HG02973 (cell line): ENCODE data around the gene CDK11B.
"Not testable (repeated sequence)": the region's sequence is repeated elsewhere in the genome, so short reads cannot be mapped to it uniquely, and the experiment has no call there.

Experiments used
- ATAC-seq: cut with Tn5 transposase; IDR thresholded peaks from one replicate; pipeline ENCODE4 v1.9.1; 2021; ENCODE audit warnings: moderate library complexity; ENCODE audit not compliant: unreplicated experiment

The CDK11B gene

GRCh38 chr1:1683104-1683905 is 24.5 kb upstream of the CDK11B start:
- no peak for ATAC-seq

DNA sequence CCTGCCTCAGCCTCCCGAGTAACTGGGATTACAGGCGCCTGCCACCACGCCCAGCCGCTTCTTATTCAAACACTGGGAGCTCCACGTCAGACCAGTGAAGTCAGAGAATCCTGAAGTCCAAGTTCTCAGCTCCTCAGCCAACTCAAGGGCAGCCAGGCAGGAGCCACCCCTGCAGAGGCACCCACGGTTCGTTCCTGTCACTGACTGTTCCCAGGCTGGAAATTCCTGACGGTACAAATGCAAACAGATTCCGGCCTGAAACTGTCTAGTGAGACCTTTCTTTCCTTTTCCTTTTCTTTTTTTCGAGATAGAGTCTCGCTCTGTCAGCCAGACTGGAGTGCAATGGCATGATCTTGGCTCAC is 22.1 kb upstream of the CDK11B start:
- ATAC-seq, result no peak

DNA sequence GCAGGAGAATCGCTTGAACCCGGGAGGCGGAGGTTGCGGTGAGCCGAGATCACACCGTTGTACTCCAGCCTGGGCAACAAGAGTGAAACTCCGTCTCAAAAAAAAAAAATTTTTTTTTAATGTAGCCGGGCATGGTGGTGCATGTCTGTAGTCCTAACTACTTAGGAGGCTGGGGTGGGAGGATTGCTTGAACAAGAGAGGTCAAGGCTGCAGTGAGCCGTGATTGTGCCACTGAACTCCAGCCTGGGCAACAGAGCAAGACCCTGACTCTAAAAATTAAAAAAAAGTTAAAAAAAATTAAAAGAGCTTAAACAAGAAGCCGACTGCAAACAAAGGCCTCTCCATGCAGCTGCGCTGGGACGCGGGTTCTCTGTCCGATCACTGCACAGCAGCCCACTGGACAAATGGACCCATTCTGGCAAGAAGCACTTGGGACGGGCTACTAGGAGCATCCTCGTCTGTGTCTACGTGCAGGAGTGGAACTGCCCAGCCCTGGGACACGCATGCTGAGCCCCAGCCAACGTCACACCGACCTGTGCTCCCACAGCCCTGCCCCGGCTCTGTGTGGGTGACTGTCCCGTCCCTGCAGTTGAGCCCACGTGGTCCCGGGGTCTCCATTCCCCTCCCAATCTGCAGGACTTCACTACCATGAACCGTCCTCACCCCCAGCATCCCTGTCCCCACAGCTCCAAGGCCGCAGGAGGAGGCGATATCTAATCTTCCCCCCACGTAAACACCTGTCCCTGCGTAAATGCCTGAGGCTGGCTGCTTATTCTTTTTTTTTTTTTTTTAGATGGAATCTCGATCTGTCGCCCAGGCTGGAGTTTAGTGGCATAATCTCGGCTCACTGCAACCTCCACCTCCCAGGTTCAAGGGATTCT is 21.5 kb upstream of the CDK11B start:
- ATAC-seq, result no peak

DNA sequence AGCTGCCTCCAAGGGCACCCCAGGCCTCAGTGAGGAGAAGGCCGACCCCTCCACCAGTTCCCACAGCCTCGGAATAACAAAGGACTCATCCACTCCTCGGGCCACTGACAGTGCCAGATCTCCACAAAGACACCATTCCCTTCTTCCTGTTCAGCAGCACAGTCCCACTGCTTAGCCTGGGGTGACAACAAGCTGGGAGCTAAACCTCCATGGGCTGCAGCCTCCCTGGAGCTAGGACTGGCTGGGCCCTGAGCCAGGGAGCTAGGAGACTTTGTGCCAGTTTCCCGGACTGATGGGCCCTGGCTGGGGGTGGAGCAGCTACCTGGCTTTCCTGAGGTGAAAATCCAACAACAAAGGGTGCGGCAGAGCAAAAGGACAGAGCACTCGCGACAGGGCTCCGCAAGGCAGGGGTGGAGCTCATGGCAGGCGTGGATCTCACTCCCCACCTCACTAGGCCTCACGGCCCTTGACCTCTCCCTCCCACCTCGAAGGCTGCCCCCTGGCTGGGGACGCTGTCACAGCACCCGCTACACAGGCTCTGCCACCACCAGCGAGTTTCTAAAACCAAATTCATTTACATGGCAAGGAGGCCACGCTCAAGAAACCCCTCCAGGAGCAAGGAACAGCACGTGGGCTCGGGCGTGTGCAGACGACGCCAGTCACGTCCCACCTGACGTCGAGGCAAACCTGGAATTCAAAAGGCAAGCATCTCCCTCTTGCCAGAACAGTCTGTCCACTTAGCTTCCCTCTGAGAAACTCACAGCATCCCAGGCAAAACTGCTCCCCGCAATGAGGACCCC is 20.0 kb upstream of the CDK11B start:
- peak; percentile 1 for ATAC-seq

GRCh38 chr1:1677718-1678580 is 19.1 kb upstream of the CDK11B start:
- peak; percentile 64 for ATAC-seq

DNA sequence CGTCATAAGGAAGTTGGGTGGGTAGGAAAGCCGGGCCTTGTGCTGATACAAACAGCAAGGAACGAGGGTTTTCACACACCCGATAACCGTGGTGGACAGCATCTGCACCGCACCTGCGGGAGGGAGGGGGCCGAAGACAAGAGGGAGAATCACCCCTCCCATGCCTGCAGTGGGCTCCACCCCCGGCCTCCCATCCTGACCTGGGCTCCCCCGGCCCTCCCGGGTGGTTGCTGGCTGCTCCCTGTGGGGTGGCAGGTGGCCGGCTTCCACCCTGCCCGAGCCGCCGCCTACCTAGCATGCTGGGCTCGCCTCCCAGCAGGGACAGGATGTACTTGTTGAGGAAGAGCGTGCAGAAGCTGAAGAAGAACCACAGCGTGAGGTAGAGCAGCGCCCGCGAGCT is 17.3 kb upstream of the CDK11B start:
- ATAC-seq, result not testable (repeated sequence)

GRCh38 chr1:1675218-1675617 is 16.4 kb upstream of the CDK11B start:
- ATAC-seq, result not testable (repeated sequence)

DNA sequence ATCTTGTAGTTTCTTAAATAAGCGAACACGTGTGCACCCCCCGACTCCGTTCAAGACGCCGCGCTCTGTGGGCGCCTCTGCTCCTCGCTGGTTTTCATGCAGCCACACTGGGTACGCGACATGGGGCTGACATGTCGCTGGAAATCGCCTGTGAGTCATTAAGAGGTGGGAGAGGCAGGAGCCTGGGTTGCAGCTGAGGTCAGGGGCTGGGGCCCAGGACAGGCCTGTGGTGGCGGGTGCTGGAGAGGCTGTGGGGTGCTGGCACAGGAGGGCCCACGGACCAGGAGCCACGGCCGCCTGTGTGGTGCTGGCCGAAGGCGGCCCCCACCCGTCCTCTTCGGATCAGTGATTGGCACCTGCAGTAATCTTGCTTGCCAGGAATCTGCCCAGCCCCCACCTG is 16.0 kb upstream of the CDK11B start:
- not testable (repeated sequence) for ATAC-seq

DNA sequence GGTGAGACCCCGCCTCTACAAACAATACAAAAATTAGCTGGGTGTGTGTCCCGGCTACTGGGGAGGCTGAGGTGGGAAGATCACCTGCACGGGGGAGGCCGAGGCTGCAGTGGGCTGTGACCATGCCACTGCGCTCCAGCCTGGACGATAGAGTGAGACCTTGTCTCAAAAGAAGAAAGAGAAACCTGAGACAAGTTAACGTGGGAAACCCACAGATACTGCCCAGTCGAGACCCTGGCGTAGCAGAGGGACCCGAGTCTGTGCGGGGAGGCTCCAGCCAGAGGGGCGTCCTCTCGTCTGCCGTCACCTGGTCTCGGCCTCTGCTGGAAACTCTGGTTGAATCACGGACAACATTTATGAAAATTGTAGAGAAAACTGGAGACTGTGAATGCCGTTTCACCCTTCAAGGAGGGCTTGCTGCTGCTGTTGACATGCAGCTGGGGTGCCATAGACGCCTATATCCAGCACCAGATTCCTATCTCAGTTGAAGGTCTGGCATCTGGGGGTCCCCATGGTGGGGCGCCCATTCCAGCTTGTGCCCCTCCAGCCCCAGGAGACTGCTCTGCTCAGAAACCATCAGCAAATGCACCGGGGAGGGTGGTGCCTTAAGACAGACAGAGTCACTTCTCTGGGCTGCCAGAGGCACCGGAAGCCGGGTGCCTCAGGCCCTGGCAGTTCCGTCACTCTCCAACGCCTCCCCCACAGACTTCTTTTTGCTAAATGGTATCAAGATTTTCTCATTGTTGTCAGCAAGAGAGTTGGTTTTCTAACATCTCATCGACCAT is 13.6 kb upstream of the CDK11B start:
- no peak for ATAC-seq

- no peak for ATAC-seq
Observed at GRCh38 chr1:1671365-1672119, 12.7 kb upstream of the CDK11B start.

GRCh38 chr1:1670866-1671265 is 12.1 kb upstream of the CDK11B start:
- no peak for ATAC-seq

GRCh38 chr1:1669468-1670440 is 10.9 kb upstream of the CDK11B start:
- ATAC-seq, result no peak

DNA sequence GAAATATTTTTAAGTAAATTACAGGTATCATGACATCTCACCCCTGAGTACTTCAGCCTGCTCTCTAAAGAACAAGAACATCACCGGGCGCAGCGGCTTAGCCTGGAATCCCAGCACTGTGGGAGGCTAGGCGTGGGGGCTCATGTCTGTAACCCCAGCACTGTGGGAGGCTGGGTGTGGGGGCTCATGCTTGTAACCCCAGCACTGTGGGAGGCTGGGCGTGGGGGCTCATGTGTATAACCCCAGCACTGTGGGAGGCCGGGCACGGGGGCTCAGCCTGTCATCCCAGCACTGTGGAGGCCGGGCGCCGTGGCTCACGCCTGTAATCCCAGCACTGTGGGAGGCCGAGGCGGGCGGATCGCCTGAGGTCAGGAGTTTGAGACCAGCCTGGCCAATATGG is 7.7 kb upstream of the CDK11B start:
- ATAC-seq, result no peak

DNA sequence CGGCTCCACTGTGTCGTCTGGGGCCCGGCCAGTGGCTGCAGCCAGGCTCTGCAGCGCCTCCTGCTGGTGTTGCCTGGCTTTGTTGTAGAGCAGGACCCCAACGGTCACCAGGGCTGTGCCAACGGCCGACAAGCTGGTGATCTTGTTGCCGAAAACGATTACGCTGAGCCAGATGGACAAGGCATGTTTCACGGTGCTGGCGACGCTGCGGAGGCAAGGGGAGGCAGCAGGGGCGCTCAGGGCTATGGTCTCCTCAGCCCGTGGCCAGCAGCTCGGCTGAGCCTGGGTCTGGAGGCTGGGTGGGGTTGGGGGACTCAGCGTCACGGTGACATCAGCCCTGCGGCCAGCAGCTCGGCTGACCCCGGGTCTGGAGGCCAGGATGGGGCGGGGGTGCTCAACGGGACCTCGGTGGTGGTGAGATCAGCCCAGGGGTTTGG is 7.0 kb upstream of the CDK11B start:
- ATAC-seq, result no peak

DNA sequence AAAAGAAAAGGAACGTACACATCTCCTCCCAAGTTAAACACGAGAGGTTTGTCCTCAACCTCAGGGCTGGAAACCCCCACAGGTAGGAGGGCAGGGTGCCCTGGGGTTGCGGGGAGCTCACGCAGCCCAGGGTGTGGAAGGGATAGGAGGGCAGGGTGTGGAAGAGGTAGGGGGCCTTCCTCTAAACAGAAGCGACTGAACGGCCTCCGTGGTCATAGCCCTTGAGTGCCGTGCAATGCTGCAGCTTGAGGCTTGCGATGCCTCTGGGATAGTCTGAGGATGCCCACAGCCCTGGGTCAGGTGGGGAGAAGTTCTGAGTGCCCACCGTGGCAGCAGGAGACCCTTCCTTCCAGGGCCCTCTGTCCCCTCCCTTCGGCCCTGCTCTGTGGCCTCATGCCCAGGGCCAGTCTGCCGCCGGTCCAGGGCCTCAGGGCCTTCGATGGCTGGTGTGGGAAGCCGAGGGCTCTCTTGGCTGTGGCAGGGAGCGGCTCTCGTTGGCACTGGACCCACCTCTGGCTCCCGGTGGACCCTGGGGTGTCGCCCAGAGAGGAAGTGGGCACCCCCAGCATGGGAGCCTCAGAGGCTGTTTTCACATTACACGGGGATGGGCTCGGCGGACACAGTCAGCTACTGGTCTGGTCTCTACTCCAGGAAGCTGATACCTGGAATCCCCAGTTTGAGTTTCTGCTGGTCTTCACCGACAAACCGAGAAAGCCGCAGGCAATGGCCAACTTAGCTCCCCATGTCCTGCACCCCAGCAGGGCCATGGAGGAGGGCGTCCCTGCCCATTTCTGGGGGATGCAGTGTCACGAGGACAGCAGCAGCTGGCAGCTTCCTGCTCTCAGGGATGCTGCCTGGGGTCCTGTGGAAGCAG is 6.4 kb upstream of the CDK11B start:
- no peak for ATAC-seq

- not testable (repeated sequence) for ATAC-seq
Observed at GRCh38 chr1:1664318-1664717, 5.5 kb upstream of the CDK11B start.
